GM10266 (cell line): Measurements from ENCODE around the gene CYB5A.

Experiments
- DNase-seq: peaks from one replicate; pipeline ENCODE4 v3.0.0; 2012; ENCODE audit errors: extremely low spot score
- TF ChIP-seq, protein P1 (sequence below): IDR thresholded peaks from 2 replicates; pipeline ENCODE4 v1.5.1; 2012; ENCODE audit warnings: mild to moderate bottlenecking, low read depth; ENCODE audit not compliant: control insufficient read depth, insufficient read depth; ENCODE audit errors: missing control alignments

Gene CYB5A

DNA sequence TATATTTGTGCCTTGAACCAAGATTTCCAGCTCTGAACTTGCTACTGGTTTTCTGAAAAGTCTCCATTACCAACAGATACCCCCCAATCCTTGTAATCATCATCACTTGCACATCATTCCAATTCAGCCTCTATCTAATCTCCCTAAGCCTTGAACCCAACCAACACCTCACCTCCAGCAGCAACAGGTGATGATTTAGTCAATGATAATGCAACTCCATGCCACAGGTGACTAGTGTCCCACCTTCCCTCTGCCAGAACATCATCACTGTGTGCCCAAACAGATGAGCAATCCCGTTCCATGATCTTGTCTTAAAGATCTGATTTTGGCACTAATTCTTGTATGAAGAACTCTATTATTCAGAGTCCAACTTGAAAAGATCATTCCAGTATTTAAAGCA lies 75.9 kb downstream of the CYB5A start:
- TF ChIP-seq, protein P1, sequence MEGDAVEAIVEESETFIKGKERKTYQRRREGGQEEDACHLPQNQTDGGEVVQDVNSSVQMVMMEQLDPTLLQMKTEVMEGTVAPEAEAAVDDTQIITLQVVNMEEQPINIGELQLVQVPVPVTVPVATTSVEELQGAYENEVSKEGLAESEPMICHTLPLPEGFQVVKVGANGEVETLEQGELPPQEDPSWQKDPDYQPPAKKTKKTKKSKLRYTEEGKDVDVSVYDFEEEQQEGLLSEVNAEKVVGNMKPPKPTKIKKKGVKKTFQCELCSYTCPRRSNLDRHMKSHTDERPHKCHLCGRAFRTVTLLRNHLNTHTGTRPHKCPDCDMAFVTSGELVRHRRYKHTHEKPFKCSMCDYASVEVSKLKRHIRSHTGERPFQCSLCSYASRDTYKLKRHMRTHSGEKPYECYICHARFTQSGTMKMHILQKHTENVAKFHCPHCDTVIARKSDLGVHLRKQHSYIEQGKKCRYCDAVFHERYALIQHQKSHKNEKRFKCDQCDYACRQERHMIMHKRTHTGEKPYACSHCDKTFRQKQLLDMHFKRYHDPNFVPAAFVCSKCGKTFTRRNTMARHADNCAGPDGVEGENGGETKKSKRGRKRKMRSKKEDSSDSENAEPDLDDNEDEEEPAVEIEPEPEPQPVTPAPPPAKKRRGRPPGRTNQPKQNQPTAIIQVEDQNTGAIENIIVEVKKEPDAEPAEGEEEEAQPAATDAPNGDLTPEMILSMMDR, result no peak
- no peak for DNase-seq

DNA sequence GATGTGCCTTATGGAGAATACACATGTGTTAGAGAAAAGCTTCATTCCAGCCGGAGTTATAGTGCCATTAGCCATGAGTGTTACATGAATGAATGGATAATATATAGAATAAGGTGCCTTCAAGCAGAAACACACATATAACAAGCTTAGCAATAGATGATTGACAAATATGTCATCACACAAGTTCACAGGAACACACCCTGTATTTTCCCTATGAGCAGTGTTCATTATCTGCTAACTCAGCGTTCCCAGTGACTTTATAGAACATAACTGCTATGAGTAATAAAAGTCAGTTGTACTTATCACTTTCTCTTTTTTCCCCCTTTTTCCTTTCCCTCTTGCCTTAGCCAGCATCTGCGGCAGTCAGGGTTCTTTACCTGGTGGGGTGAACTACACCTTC lies 78.3 kb downstream of the CYB5A start:
- TF ChIP-seq, protein P1, result no peak
- no peak for DNase-seq

DNA sequence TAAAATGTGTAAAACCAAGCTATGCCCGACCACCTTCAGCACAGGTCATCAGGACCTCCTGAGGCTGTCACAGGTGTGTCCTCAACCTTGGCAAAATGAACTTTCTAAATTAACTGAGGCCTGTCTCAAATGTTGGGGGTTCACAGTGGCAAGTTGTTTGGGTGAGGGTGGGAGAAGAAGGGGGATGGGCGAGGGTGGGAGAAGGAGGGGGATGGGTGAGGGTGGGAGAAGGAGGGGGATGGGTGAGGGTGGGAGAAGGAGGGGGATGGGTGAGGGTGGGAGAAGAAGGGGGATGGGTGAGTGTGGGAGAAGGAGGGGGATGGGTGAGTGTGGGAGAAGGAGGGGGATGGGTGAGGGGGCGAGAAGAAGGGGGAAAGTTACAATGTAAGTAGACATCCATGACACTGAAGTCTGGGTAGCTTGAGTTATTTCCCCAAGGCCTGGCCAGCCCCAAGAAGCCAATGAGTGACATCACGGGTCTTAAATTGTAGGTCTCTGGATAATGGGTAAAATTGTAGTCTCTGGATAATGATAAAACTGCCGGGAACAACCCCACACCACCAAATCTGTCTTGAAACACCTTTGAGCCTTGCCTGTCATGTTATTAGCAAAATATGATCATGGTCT lies 87.1 kb downstream of the CYB5A start:
- TF ChIP-seq, protein P1, result no peak

DNA sequence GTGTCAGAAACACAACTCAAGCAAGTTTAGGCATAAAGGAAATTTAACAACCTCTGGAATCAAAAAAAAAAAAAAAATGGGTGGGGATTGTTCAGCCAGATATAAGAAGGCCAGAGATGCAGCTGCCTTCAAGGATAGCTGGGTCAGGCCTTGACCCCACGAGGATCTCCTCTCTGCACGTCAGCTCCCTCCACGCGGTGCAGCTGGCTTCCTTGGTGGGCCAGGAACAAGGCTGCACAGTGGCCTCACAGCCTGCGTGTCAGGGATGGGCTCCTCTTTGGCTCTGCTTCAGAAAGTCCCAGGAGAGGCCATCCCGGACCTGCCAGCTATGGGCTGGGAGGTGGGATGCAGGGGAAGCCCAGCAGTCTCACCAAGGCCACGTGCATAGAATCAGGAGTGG lies 88.0 kb downstream of the CYB5A start:
- TF ChIP-seq, protein P1, result no peak
- DNase-seq, result no peak

More for the DNA sequence above, 87.1 kb downstream of the CYB5A start:
- no peak for DNase-seq
